ENCODE results near the gene IRF8.

IRF8 gene

DNA sequence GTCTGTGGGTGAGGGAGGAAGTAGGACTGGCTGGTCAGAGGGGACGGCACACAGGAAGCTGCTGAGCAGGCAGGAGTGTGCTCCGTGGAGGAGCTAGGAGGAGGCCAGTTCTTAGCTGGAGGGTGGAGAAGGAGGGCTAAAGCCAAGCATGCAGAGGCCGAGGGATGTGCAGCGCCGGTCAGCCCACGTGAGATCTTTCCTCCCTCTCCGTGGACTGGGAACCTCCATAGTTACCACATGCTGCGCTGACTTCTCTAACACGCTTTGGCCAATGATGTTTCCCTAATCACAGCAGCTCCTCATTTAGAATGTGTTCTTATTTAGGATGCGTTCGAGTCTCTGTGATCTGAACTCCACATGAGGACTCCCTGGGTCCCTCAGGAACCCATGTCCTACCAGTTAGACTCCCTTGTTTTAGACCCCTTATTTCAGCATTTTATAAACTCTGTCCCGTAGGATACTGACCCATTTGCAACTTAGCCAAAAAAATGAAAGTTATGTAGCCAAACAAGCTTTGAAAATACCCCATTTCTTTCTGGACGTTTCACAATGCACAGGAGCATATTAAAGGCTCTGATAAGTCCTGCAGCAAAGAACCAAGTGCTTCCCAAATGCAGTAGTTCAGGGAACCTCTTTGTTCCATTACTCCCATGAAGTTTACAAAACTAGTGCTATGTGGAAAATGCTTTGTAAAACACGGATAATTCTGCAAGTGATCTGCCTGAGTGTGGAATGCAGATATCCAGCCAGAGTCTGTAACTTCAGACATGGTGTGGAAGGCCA is 51.4 kb downstream of the IRF8 start:
- H3K4me3 ChIP-seq (ENCODE audit: low read length) = no peak overlapping the region
- no peak for DNase-seq (ENCODE audit: low read depth)
- TF ChIP-seq, protein P1, sequence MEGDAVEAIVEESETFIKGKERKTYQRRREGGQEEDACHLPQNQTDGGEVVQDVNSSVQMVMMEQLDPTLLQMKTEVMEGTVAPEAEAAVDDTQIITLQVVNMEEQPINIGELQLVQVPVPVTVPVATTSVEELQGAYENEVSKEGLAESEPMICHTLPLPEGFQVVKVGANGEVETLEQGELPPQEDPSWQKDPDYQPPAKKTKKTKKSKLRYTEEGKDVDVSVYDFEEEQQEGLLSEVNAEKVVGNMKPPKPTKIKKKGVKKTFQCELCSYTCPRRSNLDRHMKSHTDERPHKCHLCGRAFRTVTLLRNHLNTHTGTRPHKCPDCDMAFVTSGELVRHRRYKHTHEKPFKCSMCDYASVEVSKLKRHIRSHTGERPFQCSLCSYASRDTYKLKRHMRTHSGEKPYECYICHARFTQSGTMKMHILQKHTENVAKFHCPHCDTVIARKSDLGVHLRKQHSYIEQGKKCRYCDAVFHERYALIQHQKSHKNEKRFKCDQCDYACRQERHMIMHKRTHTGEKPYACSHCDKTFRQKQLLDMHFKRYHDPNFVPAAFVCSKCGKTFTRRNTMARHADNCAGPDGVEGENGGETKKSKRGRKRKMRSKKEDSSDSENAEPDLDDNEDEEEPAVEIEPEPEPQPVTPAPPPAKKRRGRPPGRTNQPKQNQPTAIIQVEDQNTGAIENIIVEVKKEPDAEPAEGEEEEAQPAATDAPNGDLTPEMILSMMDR (IDR thresholded peaks at IDR 0.05; ENCODE audit: insufficient read depth, low read depth, low read length, missing control alignments) = no peak

DNA sequence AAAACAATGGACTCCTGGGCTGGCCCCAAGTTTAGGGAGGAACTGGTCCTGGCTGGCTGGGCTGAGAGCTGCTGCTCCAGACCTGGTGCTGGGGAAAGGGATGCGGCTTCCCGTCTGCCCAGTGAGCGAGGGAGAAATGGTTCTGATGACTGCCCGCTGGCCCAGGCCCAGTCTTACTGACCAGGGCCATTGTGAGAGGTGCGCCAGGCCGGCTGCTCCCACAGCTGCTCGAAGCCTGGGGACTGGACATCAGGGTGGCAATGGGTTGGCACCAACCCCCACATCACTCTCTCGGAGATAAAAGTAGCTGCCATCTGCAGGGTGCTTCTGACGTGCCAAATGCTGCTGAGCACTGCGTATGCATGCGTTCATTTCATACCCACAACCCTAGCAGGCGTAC is 53.2 kb downstream of the IRF8 start:
- no peak for DNase-seq (ENCODE audit: low read depth)
- H3K4me3 ChIP-seq (ENCODE audit: low read length) = no peak overlapping the region
- TF ChIP-seq, protein P1 (IDR thresholded peaks at IDR 0.05; ENCODE audit: insufficient read depth, low read depth, low read length, missing control alignments) = no peak

DNA sequence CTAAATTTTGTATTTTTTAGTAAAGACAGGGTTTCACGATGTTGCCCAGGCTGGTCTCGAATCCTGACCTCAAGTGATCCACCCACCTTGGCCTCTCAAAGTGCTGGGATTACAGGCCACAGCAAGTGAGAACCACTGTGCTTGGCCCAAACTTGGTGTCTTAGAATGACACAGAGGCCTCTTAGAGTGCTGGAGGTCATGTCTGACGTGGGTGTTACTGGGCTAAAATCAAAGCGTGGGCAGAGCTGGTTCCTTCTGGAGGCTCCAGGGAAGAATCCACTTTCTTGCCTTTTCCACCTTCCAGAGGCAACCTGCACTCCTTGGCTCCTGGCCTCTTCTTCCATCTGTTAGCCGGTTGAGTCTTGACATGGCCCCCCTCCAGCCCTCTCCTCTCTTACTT is 53.8 kb downstream of the IRF8 start:
- no peak for DNase-seq (ENCODE audit: low read depth)
- TF ChIP-seq, protein P1 (IDR thresholded peaks at IDR 0.05; ENCODE audit: insufficient read depth, low read depth, low read length, missing control alignments) = no peak
- H3K4me3 ChIP-seq (ENCODE audit: low read length) = no peak overlapping the region

DNA sequence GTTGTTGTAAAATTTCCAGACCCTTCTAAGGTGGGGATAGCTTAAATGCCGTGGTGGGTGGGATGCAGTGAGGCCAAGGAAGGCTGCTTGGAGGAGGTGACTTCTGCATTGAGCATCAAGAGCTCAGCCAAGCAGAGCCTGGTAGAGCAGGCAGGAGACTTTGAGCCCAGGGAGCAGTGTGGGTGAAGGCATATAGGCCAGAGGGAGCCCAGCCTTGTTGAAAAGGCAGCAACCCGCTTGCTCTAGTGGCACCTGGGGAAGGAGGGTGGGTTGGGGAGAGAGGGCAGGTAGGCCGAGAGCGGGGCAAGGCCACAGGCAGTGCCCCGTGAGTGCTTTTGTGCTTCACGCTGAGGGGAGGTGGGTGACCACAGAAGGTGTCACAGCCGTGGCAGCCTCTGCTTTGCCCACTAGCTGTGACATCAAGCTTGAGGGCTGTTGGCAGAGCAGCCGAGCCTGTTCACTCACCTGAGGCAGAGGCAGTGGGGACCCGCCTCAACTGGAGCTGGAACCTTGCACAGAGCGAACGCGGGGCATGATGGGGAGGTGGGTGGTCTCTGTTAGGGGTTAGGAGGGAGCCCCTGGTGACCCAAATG is 56.1 kb downstream of the IRF8 start:
- TF ChIP-seq, protein P1 (IDR thresholded peaks at IDR 0.05; ENCODE audit: insufficient read depth, low read depth, low read length, missing control alignments) = no peak

DNA sequence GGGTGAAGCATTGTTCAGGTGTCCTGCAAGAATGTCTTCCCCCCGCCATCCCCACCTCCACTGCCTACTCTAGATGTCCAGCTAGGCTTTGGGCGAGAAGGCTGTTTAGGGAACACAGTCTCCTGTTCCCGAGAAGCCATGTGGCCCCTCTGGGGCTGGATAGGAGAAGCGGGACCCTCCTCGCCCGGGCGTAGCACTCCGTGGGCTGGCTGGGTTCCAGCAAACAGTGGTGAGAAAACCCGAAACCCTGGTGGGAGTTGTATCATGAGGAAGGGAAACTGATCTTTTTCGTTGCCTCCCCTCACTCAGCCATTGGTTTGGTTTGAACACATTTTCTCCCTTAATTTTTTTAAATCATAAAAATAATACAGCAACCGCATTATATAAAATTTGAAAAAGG is 56.6 kb downstream of the IRF8 start:
- DNase-seq (ENCODE audit: low read depth) = no peak
- H3K4me3 ChIP-seq (ENCODE audit: low read length) = no peak overlapping the region
- TF ChIP-seq, protein P1 (IDR thresholded peaks at IDR 0.05; ENCODE audit: insufficient read depth, low read depth, low read length, missing control alignments) = no peak

More for the DNA sequence above, 56.1 kb downstream of the IRF8 start:
- no peak for DNase-seq (ENCODE audit: low read depth)
- no peak overlapping the region for H3K4me3 ChIP-seq (ENCODE audit: low read length)

DNA sequence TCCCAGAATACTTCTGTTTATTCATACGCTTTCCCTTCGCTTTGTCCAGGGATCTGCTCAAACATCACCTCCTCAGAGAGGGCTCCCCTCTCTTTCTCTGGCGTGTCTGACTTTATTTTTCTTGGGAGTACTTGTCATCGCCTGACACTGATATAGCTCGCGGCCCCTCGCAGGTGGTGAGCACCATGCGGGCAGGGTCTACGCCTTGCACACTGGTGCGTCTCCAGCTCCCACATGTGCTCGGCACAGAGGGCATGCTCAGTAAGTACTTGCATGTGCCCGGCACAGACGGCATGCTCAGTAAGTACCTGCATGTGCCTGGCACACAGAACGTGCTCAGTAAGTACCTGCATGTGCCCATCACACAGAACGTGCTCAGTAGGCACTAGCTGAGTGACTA is 57.5 kb downstream of the IRF8 start:
- no peak for DNase-seq (ENCODE audit: low read depth)
- H3K4me3 ChIP-seq (ENCODE audit: low read length) = no peak overlapping the region
- TF ChIP-seq, protein P1 (IDR thresholded peaks at IDR 0.05; ENCODE audit: insufficient read depth, low read depth, low read length, missing control alignments) = no peak
